Mesangial cell (primary cell): ENCODE results near the gene PRSS23. TPM values are rescaled to one million over a fixed set of nuclear protein-coding genes. Genes with fewer than 3 reads are reported as not detected.

ENCODE experiments used
- total RNA-seq: library from RNA; depleted of rRNA; stranded (reverse); fragments of >200 nt; gene quantifications from 2 replicates; pipeline ENCODE4 v1.2.3, GENCODE V29; 2015

The PRSS23 gene, protein sequence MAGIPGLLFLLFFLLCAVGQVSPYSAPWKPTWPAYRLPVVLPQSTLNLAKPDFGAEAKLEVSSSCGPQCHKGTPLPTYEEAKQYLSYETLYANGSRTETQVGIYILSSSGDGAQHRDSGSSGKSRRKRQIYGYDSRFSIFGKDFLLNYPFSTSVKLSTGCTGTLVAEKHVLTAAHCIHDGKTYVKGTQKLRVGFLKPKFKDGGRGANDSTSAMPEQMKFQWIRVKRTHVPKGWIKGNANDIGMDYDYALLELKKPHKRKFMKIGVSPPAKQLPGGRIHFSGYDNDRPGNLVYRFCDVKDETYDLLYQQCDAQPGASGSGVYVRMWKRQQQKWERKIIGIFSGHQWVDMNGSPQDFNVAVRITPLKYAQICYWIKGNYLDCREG
- 88.8 and 92.9 TPM in 2 replicates for total RNA-seq

DNA sequence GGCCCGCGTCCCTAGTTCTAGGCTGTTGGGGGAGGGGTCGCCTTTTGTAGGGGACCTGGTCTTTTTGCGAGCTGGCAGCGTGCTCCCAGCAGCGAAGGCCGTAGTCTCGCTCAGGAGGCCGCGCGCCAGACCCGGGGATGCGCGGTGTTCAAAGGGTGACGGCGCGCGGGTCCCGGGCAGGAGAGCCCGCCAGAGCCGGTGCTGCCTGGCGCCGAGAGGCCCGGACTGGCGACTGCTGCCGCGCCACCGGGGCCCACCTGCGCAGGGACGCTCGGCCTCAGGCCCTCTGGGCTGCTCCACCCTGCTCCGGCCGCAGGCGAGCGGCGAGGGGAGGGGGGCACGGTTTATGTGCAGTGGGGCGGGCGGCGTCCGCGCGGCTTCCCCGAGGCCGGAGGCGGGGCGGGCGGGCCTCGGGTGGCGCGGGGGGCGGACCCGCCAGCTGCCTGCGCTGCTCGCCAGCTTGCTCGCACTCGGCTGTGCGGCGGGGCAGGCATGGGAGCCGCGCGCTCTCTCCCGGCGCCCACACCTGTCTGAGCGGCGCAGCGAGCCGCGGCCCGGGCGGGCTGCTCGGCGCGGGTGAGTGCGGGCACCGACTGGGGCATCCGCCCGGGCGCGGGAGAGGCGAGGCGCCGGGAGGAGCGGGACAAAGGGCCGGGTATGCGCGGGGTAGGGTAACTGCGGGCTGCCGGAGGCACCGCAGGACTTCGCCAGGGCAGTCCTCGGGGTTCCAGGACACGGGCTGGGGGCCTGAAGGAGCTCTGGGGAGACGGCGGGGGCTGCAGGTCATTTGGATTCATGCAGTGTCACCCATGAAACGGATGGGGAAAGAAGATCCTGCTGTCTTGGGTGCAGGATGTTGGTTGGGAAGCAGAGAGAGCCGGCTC is at the start of gene PRSS23:
Gene PRSS23 (plus strand): TSS at position 467 of the 884 bp plus-strand sequence. CDS start 7,102 bp downstream, outside the sequence.

Other genes starting within 250 kb of the PRSS23 start
- gene ME3, start 127.9 kb upstream of the PRSS23 start, total RNA-seq: 24.8 and 60.0 TPM in 2 replicates
- 2.4 and 11.0 TPM in 2 replicates for gene FZD4, start 154.9 kb downstream of the PRSS23 start, total RNA-seq
- gene TMEM135, start 237.4 kb downstream of the PRSS23 start, total RNA-seq: 13.1 and 13.2 TPM in 2 replicates